NCI-H69 (cell line): Measurements from ENCODE around the gene MYL4.
A peak's percentile ranks its signal among the peaks of the same experiment; 100 is the strongest.
"Not testable (repeated sequence)": the region's sequence is repeated elsewhere in the genome, so short reads cannot be mapped to it uniquely, and the experiment has no call there.

Experiments used
- DNase-seq: peaks from one replicate; lab custom pipeline; 2025; lab: John Stamatoyannopoulos, UW

MYL4 gene

DNA sequence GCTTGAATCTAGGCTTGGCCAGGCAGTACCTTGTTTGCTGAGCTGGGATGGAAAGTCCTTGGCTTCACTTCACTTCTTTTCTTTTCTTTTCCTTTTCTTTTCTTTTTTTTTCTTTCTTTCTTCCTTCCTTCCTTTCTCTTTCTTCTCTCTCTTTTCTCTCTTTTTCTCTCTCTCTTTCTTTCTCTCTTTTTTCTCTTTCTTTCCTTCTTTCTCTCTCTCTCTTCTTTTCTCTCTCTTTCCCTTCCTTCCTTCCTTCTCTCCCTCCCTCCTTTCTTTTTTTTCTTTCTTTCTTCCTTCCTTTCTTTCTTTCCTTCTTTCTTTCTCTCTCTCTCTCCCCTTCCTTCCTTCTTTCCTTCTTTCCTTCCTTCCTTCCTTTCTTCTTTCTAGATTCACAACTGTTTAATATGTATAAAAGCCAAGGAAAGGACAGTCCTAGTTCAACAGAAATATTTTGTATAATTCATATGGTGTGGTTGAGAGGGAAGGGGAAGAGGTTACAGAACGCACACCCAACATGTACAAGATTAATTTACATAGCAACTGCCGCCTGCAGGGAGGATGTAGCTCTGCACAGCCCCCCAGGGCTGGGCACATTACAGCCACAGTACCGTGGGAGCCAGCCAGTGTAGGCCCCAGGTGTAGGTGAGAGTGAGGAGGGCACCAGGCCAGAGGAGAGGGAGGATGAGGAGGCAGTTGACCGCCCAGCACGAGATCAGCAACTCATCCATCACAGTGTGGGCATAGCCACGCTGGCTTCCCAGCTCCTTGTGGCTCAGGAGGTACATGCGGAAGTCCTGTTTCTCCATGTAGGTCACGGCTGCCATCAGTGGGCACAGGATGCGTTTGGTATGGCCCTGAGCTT is 34.8 kb downstream of the MYL4 start:
- DNase-seq: no peak

DNA sequence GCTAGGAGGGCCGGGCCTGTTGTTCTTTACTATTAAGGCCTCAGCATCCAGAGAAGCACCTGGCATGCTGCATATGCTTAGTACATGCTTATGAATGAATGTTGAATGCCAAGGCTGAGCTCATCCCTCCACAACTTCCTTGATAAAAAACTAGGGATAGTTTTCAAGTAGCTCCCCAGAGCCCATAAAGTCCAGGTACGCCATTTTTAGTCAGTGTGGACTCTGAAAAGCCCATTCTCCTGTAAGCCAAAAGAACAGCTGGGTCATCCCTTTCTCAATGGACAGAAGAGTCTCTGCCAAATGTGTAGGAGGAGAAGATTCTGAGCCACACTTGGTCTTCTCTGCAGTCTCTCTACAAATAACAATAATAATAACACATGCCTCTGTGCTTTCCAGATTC is 35.5 kb downstream of the MYL4 start:
- no peak for DNase-seq

DNA sequence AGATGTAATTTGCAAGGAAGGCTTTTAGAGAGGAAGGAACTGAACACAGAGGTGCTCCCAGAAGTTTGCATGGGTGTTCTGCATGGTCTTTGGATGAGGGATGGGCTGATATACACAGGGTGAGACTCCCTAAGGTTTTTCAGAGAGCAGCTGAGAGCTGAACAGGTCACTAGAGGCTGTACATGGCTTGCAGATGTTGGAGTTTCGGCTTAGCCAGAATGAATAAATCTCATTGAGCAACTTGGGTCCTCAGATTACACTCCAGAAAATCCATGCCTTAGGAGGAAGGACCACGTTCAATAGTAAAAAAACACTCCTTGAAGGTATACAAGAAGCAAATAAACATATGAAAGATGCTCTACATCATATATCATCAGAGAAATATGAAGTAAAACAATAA is 37.0 kb downstream of the MYL4 start:
- no peak for DNase-seq

DNA sequence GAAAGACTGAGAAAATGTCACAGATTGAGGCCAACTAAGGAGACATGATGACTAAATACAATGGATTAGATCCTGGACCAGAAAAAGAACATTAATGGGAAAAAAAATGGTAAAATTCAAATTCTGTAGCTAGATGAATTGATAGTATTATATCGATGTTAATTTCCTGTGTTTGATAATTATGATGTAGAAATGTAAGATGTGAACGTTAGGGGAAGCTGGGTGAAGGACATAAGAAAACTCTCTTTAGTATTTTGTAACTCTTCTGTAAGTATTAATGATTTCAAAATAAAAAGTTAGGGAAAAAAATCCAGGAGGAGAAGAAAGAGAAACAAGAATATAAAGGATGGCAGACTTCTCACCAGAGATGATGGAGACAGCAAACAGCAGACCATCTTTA is 41.7 kb downstream of the MYL4 start:
- no peak for DNase-seq

DNA sequence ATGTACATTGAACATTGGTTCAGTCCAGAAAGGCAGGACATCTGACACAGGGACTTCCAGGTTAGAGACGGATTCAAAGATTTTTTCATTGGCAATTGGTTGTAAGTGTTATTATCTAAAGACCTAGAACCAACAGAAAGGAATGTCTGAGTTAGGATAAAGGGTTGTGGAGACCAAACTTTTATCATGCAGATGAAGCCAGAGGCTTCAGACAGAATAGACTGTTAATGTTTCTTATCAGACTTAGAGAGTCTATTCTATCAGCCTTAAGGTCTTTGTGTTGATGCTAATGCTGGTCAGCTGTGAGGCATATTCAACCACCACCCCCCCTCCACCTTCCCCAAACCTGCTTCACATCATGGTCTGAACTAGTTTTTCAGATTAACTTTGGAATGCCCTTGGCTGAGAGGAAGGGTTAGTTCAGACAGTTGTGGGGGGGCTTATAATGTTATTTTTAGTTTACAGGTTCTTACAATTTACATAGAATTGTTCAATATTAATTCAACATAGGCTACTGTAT is 42.3 kb downstream of the MYL4 start:
- no peak for DNase-seq

DNA sequence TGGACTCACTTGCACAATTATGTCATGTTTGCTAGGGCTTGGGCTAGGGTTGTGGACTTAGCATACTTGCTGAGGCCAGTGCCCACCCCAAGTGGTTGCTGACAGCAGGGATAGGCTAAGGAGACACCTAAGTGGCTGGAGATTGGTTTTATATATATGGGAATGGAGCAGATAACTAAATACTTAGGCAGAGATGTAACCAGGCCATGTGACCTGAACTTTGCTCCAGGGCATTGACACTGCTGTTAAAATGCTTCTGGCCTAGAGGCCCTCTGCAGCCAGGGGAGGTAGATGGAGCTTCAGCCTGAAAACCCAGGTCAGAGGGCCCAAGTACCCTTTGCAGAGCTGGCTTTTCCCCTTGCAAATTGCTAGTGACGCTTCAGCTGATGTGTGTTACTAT is 43.1 kb downstream of the MYL4 start:
- no peak for DNase-seq

DNA sequence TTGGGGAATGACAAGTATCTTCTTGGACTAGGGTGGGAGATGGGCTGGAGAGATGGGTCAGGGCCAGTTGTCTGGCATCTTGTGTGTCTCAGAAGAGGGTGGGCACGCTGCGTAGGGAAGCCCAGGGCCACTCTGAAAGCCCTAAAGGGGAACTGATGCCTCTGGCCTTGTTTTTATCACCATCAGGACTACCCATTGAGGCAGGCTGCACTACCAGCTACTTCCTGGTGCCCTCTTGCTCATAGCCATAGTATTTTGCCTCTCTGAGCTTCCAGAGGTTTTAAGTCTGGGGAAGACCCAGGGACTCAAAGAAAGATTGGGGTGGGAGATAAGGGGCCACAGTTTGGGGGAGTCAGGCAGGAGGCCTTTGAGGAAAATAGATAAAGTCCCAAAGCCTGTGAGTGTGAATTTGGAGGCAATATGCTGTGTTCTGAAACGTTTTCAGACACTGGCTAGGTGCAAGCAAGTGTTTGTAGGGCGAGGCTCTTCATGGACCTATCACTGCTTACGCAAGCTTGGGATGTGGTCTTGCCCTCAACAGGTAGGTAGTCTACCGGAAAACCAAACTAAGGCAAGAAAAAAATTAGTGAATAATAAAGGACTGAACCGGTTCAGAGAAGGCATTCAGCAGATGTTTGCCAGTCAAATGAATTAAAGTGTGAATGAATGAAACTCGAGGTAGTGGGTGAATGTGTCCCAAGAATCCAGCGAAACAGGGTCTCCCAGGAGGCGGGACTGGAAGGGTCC is 43.8 kb downstream of the MYL4 start:
- no peak for DNase-seq

DNA sequence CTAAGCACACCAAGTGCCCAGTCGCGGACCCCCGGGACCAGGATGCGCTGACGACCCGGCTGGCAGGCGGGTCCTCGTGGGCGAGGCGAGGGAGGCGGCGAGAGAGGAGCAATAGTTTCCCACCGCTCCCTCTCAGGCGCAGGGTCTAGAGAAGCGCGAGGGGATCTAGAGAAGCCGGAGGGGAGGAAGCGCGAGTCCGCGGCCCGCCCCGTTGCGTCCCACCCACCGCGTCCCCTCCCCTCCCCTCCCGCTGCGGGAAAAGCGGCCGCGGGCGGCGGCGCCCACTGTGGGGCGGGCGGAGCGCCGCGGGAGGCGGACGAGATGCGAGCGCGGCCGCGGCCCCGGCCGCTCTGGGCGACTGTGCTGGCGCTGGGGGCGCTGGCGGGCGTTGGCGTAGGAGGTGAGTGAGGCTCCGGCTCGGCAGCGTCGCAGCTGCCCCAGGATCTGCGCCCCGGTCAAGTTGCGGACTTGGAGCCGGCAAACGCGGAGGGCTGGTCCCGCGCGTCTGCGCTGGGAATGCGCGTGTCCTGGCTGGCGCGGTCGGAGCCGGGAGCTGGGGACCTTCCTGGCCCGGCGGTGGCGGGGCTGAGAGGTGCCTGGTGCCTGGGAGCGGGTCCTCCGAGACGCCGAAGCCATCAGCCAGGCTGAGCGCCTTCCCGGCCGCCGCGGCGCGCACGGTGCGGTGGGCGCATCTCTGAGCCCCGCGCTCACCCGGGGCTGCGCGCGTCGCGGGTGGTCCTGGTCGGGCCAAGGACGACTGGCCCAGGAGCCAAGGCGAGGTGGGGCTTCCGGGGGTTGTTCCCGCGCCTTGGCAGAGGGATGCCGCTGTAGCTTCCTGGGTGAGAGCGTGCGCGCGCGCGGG is 44.6 kb downstream of the MYL4 start, which contains the start of gene ITGB3:
Gene ITGB3, plus strand, starts transcription at position 287 of the 862 bp plus-strand sequence. Its CDS starts 35 bp downstream, at position 322.
- peak; percentile 91 for DNase-seq

DNA sequence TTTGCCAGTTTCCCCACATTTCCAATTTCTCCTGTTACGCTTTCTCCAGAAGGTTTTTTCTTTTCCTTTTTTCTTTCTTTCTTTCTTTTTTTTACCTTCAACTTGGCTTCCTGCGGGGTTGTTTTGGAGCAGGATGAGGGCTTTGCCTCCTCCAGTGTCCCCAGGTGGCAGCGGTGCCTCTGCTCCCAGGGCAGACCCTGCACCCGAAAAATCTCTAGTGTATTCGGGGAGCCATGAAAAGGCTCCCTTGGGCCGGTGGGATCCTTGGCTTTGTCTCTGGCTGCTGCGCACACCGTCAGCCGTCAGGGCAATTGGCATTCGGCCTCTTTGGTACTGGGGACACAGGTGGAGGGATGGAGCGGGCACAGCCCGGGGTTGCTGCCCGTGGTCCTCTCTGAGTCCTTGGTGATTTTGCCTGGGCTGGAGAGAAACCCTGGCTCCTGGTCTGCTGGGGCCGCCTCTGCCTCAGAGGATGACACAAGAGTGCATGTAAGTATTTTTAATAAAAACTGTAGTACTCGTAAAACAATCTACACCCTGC is 45.3 kb downstream of the MYL4 start:
- DNase-seq: peak; percentile 44

DNA sequence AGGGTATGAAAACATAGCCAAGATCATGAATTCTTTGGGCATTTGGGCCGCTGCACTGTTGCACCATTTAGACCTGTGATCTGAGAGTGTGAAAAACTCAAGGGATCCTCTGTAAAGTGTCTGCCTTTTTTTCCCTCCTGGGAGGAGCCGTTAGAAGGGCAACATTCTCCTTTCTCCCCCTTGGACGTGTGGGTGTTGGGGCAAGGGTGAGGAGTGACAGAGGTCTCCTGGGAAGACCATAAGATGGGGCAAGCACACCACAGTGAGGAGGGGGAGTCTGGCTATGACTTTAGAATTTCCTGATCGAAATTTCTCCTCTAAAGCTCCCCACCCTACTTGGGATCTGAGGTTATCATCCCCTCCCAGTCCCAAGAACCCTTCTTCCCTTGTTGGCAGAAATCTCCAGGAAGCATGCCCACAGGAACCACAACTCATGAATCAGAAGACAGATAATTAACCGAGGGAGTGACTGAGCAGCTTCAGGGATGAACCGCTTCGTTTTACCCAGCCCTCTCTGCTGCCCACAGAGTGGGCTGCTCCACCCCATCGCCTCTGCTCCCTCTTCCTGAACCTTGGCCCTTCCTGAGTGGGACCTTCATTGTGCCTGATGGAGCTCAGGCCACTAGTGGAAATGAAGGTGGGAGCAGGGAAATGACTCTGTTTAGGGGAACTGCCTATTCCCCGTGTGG is 48.6 kb downstream of the MYL4 start:
- DNase-seq: no peak

DNA sequence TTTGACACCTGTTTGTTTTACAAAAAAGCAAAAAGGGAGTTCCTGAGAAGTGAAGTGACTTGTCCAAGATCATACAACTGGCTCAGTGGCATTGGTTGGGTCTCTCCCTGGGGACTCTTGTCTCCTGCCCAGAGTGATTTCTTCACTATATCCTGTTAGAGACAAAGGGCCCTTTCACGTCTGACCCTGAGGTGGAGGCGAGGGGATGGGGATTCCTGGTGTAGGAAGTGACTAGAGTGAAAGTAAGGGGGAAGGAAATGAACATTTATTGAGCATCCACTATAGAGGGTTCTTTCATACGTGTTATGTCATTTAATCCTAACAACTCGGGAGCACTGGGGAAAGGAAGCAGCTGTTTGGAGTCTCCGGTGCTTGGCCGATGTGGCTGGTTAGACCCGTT is 53.4 kb downstream of the MYL4 start:
- peak; percentile 51 for DNase-seq

DNA sequence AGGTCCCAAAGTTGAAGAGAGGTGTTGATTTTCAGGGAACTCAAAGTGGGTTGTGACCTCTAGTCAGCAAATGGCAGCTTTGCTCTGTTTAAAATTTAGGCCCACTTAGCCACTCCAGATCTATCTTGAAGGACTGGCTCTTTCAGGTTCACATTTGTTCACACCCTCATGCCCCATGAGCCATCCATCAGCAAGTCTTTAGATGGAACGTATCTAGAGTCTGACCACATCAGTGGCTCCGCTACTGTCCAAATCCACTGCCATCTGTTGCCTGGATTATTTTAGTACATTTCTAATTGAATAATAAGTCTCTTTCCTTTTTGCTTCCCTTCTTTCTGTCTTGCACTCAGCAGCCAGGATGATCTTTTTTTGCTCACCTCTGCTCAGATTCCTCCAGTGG is 55.0 kb downstream of the MYL4 start:
- DNase-seq: no peak

DNA sequence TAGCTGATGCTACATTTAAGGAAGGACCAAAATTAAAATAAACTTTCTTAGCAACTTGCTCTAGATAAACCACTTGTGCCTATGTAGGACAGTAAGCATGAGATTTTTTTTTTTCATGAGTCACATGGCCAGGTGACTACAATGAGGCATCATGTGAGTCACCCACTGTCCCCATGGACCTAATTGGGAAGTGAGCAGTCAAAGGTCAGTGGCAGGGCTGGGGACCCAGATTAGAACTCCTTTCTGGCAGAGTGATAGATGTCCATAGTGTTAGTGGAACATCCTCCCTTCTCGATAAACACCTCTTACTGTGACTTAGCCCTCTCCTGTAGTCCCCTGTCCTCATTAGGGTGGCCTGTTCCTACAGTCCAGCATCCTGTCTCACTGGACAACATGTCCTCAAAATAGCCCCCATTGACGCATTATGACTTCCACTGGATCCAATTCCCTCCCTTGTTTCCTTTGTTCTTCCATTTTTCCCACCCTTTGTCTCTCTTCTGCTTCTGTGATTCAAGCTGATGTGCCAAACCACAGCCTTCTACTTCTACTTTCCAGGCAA is 56.9 kb downstream of the MYL4 start:
- no peak for DNase-seq

DNA sequence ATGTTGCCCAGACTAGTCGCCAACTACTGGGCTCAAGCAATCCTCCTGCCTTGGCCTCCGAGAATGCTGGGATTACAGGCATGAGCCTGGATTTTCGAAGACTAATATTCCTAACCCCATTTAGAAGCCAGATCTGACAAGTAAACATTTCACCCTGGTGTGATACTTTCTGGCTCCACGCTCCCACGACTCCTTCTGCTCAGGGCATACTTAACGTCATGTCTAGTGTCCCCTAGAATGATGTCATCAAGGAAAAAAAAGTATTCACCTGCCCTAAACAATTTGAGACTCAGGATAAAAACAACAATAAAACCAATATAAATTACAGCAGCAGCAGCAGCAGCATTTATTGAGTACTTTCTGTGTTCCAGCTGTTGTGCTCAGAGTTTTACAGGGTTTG is 57.6 kb downstream of the MYL4 start:
- DNase-seq: no peak

DNA sequence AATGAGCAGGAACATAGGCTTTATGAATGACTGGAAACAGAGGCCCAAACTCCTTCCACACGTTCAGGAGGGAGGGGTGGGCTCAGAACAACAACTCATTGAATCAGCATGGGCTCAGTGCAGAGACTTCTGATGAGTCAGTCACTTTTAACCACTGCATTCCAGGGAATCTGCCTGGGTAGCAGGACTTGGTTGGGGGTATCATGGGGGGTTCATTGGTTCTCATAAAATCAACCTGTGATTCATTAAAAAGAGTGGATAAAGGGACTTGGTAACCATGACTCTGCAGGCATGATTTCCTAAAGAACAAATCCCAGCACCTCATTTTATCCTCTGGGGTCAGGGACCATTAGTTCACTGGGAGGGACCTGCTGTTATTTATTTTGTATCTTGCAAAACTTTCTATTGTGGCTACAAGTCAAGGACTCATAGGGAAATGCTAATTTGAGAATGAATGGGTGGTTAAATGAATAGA is 58.2 kb downstream of the MYL4 start:
- no peak for DNase-seq

DNA sequence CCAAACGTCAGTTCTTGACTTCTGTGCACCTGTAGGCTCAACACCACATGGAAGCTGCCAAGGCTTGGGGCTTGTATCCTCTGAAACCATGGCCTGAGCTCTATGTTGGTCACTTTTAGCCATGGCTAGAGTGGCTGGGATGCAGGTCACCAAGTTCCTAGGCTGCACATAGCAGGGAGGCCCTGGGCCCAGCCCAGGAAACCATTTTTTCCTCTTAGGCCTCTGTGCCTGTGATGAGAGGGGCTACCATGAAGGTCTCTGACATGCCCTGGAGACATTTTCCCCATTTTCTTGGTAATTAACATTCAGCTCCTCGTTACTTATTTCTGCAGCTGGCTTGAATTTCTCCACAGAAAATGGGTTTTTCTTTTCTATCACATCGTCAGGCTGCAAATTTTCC is 59.8 kb downstream of the MYL4 start:
- DNase-seq: not testable (repeated sequence)

DNA sequence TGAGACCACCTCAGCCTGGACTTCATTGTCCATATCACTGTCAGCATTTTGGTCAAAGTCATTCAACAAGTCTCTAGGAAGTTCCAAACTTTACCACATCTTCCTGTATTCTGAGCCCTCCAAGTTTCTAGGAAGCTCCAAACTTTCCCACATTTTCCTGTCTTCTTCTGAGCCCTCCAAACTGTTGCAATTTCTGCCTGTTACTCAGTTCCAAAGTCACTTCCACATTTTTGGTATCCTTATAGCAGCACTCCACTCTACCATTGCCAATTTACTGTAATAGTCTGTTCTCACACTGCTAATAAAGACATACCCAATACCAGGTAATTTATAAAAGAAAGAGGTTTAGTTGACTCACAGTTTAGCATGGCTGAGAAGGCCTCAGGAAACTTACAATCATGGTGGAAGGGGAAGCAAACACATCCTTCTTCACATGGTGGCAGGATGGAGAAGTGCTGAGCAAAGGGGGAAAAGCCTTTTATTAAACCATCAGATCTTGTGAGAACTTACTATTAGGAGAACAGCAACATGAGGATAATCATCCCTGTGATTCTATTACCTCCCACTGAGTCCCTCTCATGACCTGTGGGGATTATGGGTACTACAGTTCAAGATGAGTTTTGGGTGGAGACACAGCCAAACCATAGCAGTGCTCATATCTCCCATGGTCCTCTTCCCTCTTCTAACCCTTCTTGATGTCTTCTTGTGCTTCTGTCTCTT is 60.6 kb downstream of the MYL4 start:
- not testable (repeated sequence) for DNase-seq

DNA sequence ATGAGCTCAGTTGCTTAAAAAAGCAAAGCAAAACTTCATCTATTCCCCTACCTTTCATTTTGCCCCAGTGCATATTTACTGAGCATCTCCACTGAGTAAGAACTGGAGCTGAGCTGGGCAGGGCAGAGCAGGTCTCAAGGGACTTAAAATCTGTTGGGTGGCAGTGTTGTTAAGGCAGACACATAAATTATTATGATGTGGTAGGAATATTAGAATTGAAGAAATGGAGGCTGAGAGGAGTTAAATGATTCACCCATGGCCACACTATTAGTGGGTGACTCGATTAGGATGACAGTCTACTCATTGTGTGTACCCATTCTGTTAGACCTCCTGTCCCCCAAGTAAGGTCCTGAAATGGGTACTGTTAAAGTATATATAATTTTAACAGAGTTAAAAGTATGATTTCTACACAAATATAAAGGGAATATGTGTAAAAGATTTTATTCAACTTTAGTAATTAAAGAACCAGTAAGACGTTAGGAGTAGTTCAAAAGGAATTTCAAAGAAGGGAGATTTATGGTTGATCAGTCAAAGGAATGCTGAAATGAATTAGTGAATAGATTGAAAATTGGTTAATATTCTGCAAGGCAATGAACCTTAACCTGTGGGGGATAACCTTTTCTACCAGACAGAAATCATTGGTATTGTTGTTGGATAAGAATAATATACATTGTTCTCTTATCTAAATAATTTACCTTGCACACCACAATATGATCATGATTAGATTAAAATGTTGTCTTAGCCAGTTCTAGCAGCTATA is 62.0 kb downstream of the MYL4 start:
- DNase-seq: no peak

DNA sequence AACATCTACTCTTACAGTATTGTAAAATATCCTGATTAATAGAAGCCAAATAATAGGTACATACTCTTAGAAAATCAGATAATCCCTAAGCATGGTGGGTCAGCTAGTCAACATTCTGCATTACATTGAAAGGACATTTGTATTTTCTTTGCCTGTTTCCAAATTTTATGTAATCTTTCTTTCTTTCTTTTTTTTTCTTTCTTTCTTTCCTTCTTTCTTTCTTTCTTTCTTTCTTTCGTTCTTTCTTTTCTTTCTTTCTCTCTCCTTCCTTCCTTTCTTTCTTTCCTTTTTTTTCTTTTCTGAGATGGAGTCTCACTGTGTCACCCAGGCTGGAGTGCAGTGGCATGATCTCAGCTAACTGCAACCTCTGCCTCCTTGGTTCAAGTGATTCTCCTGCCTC is 63.3 kb downstream of the MYL4 start:
- no peak for DNase-seq
